ENCODE data around the gene PKMYT1. TPM values are rescaled to one million over a fixed set of nuclear protein-coding genes. Genes with fewer than 3 reads are reported as not detected.
A peak's percentile ranks its signal among the peaks of the same experiment; 100 is the strongest.

PKMYT1 gene
- total RNA-seq, 1 experiment from 2014 or later, result 34.7 TPM

DNA sequence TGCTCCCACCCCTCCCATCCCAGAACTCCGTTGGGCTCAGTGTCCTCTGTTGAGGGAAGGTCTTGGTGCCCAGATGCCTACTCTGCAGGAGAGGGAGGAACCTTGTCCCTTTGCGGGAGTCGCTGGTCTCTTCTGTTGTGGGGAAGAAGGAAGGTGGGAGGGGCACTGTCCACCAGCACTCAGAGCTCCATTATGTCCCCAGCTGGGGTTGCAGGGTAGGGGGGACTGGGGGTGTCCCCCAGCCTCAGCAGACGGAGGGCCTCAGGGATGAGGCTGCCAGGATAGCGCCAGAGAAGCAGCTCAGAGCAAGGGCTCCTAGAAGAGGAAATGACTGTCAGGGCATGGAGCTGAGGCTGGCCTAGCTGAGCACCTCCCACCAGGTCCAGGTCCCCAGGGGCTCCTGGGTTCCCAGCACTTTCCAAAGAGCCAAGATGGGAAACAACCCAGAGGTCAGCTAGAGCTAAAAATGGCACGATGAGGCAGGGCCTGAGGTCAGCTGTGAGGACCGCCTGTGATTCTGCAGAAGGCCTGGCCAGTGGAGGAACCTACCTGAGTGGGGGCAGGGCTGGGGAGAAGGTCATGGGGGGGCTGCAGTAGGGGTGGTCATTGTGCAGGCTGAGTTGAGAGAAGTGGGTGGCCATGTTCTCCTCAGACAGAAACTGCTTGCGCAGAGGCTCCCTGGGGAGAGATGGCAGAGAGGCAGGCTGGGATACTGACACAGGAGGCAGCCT lies 42.6 kb upstream of the PKMYT1 start:
- Mint-ChIP-seq H3K4me3 (ENCODE audit: unreplicated experiment) (peak overlapping the region; percentile 82), H3K36me3 (ENCODE audit: insufficient read depth, unreplicated experiment) (peaks cover 43% of the 10 kb centered on the region), H3K27ac (ENCODE audit: low read depth, unreplicated experiment) (peak overlapping the region; percentile 94), H3K9me3 (ENCODE audit: unreplicated experiment) (no peaks in the 10 kb centered on the region), H3K4me1 (ENCODE audit: insufficient read depth, unreplicated experiment) (peaks cover 23% of the 10 kb centered on the region), H3K27me3 (ENCODE audit: insufficient read depth, unreplicated experiment) (no peaks in the 10 kb centered on the region)
- peak; percentile 53 for DNase-seq (ENCODE audit: unreplicated experiment)
- TF ChIP-seq, protein P1, sequence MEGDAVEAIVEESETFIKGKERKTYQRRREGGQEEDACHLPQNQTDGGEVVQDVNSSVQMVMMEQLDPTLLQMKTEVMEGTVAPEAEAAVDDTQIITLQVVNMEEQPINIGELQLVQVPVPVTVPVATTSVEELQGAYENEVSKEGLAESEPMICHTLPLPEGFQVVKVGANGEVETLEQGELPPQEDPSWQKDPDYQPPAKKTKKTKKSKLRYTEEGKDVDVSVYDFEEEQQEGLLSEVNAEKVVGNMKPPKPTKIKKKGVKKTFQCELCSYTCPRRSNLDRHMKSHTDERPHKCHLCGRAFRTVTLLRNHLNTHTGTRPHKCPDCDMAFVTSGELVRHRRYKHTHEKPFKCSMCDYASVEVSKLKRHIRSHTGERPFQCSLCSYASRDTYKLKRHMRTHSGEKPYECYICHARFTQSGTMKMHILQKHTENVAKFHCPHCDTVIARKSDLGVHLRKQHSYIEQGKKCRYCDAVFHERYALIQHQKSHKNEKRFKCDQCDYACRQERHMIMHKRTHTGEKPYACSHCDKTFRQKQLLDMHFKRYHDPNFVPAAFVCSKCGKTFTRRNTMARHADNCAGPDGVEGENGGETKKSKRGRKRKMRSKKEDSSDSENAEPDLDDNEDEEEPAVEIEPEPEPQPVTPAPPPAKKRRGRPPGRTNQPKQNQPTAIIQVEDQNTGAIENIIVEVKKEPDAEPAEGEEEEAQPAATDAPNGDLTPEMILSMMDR (IDR thresholded peaks at IDR 0.05; ENCODE audit: unreplicated experiment), result no peak
- ChIA-PET CTCF (interaction anchor here (0.6 to 5.1 kb wide), 9 partner anchors 9 to 107 kb away, joined by 3 to 28 read pairs (median 4); no protein-coding TSS in a partner anchor), POLR2A (interaction anchor here (0.6 to 5.0 kb wide), 19 partner anchors 12 to 1266 kb away, joined by 3 to 41 read pairs (median 5); partner anchors contain the start of genes BICDL2, FLYWCH1, FLYWCH2 and KREMEN2)
- intact Hi-C loops (cut with micrococcal nuclease), result no loop called here
- no TSS peak for BruUV-seq (replicated peaks)

DNA sequence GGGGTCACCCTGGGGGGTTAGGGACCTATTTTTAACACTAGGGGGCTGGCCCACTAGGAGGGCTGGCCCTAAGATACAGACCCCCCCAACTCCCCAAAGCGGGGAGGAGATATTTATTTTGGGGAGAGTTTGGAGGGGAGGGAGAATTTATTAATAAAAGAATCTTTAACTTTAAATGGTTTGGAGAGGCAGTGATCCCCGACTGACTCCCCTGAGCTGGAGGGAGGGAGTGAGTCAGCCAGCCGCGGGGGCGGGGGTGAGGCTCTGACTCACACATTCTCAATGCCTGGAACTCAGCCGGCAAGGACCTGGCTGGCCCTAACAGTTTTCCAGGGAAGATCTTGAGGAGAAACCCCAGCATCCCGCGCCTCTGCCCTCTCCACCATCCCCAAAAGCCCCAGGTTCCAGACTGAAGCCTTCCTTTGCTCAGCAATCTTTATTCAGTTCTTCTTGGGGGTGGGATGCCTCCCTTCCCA lies 42.0 kb upstream of the PKMYT1 start:
- Mint-ChIP-seq H3K4me1 (ENCODE audit: insufficient read depth, unreplicated experiment) (peaks cover 23% of the 10 kb centered on the region), H3K9me3 (ENCODE audit: unreplicated experiment) (no peaks in the 10 kb centered on the region), H3K4me3 (ENCODE audit: unreplicated experiment) (peak overlapping the region; percentile 82), H3K27me3 (ENCODE audit: insufficient read depth, unreplicated experiment) (no peaks in the 10 kb centered on the region), H3K27ac (ENCODE audit: low read depth, unreplicated experiment) (peak overlapping the region; percentile 94), H3K36me3 (ENCODE audit: insufficient read depth, unreplicated experiment) (peaks cover 43% of the 10 kb centered on the region)
- TF ChIP-seq, protein P1 (IDR thresholded peaks at IDR 0.05; ENCODE audit: unreplicated experiment), result no peak
- BruUV-seq (replicated peaks), result no TSS peak
- ChIA-PET CTCF (interaction anchor here (0.6 to 5.1 kb wide), 8 partner anchors 9 to 104 kb away, joined by 3 to 28 read pairs (median 4); no protein-coding TSS in a partner anchor), POLR2A (interaction anchor here (0.6 to 5.0 kb wide), 23 partner anchors 9 to 1265 kb away, joined by 3 to 41 read pairs (median 5); partner anchors contain the start of genes BICDL2, FLYWCH1, FLYWCH2 and KCTD5)
- peak; percentile 97 for DNase-seq (ENCODE audit: unreplicated experiment)
- intact Hi-C loops (cut with micrococcal nuclease), result no loop called here

DNA sequence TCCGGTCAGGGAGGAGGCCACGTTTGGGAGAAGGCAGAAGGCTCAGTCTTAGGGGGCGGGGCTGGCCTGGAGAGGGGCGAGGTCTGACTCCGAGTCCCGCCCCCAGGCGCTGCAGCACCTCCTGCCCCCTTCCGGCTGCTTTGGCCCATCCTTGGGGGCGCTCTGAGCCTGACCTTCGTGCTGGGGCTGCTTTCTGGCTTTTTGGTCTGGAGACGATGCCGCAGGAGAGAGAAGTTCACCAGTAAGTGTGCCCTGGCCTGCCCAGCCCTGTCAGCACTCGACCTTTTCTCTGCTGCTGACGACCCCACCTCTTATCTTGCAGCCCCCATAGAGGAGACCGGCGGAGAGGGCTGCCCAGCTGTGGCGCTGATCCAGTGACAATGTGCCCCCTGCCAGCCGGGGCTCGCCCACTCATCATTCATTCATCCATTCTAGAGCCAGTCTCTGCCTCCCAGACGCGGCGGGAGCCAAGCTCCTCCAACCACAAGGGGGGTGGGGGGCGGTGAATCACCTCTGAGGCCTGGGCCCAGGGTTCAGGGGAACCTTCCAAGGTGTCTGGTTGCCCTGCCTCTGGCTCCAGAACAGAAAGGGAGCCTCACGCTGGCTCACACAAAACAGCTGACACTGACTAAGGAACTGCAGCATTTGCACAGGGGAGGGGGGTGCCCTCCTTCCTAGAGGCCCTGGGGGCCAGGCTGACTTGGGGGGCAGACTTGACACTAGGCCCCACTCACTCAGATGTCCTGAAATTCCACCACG lies 41.4 kb upstream of the PKMYT1 start:
- Mint-ChIP-seq H3K9me3 (ENCODE audit: unreplicated experiment) (no peaks in the 10 kb centered on the region), H3K4me3 (ENCODE audit: unreplicated experiment) (peak overlapping the region; percentile 82), H3K4me1 (ENCODE audit: insufficient read depth, unreplicated experiment) (peaks cover 23% of the 10 kb centered on the region), H3K36me3 (ENCODE audit: insufficient read depth, unreplicated experiment) (peaks cover 38% of the 10 kb centered on the region), H3K27ac (ENCODE audit: low read depth, unreplicated experiment) (peak overlapping the region; percentile 94), H3K27me3 (ENCODE audit: insufficient read depth, unreplicated experiment) (no peaks in the 10 kb centered on the region)
- ChIA-PET POLR2A (interaction anchor here (0.6 to 5.0 kb wide), 24 partner anchors 9 to 696 kb away, joined by 3 to 41 read pairs (median 6); partner anchors contain the start of genes BICDL2, FLYWCH1, FLYWCH2 and KCTD5), CTCF (interaction anchor here (0.6 to 5.1 kb wide), 8 partner anchors 10 to 981 kb away, joined by 3 to 28 read pairs (median 3); no protein-coding TSS in a partner anchor)
- TSS peak; percentile 72 for BruUV-seq (replicated peaks)
- TF ChIP-seq, protein P1 (IDR thresholded peaks at IDR 0.05; ENCODE audit: unreplicated experiment), result peak; percentile 19
- peak; percentile 98 for DNase-seq (ENCODE audit: unreplicated experiment)
- intact Hi-C loops (cut with micrococcal nuclease), result no loop called here
